ENCODE data around the gene PLCD3. TPM values are rescaled to one million over a fixed set of nuclear protein-coding genes. Genes with fewer than 3 reads are reported as not detected.
A peak's percentile ranks its signal among the peaks of the same experiment; 100 is the strongest.

The PLCD3 gene
- total RNA-seq, 1 experiment from 2014 or later, result 88.5 TPM

- no peaks in the 10 kb centered on the region for H3K9me3 ChIP-seq
- intact Hi-C loops (cut with micrococcal nuclease; ENCODE audit: unreplicated experiment), result no loop called here
- Mint-ChIP-seq H3K36me3 (ENCODE audit: insufficient read depth, unreplicated experiment) (peaks cover 96% of the 10 kb centered on the region), H3K9me3 (ENCODE audit: unreplicated experiment) (no peaks in the 10 kb centered on the region), H3K4me3 (ENCODE audit: unreplicated experiment) (peak overlapping the region; percentile 7), H3K27me3 (ENCODE audit: insufficient read depth, unreplicated experiment) (no peaks in the 10 kb centered on the region), H3K27ac (ENCODE audit: unreplicated experiment) (no peak overlapping the region), H3K4me1 (ENCODE audit: low read depth, unreplicated experiment) (peaks cover 7% of the 10 kb centered on the region)
- H3K27me3 ChIP-seq (replicated peaks; ENCODE audit: control insufficient read depth, insufficient read depth, low read length), result no peaks in the 10 kb centered on the region
- DNase-seq, result no peak
- no peak overlapping the region for H3K4me3 ChIP-seq (ENCODE audit: low read depth, low read length)
- ChIA-PET CTCF (interaction anchor here (1.6 kb wide), 1 partner anchor 32 kb away, joined by 9 read pairs; the partner anchor contains the start of gene ACBD4), POLR2A (interaction anchor here (0.6 kb wide), 1 partner anchor 159 kb away, joined by 3 read pairs; no protein-coding TSS in a partner anchor)
- peaks cover 5% of the 10 kb centered on the region; the same call in 1 of the 2 replicates for H3K4me1 ChIP-seq
- no TSS peak for BruUV-seq (replicated peaks)
- TF ChIP-seq CTCF (IDR thresholded peaks at IDR 0.05; ENCODE audit: insufficient read depth in 1 of 2, low read depth in 1 of 2, low read length in 1 of 2, severe bottlenecking in 1 of 2, unreplicated experiment in 1 of 2), result no peak
- peaks cover 3% of the 10 kb centered on the region for H3K36me3 ChIP-seq (ENCODE audit: control insufficient read depth, insufficient read depth, low read length)
Measured at GRCh38 chr17:45103269-45103795, 29.0 kb downstream of the PLCD3 start.

GRCh38 chr17:45102856-45103255, 29.5 kb downstream of the PLCD3 start:
- BruUV-seq (replicated peaks), result no TSS peak
- TF ChIP-seq CTCF (IDR thresholded peaks at IDR 0.05; ENCODE audit: insufficient read depth in 1 of 2, low read depth in 1 of 2, low read length in 1 of 2, severe bottlenecking in 1 of 2, unreplicated experiment in 1 of 2), result no peak
- Mint-ChIP-seq H3K27ac (ENCODE audit: unreplicated experiment) (peak overlapping the region; percentile 30), H3K27me3 (ENCODE audit: insufficient read depth, unreplicated experiment) (no peaks in the 10 kb centered on the region), H3K36me3 (ENCODE audit: insufficient read depth, unreplicated experiment) (peaks cover 96% of the 10 kb centered on the region), H3K9me3 (ENCODE audit: unreplicated experiment) (no peaks in the 10 kb centered on the region), H3K4me1 (ENCODE audit: low read depth, unreplicated experiment) (peaks cover 7% of the 10 kb centered on the region), H3K4me3 (ENCODE audit: unreplicated experiment) (no peak overlapping the region)
- Histone ChIP-seq H3K36me3 (ENCODE audit: control insufficient read depth, insufficient read depth, low read length) (peaks cover 3% of the 10 kb centered on the region), H3K4me1 (peaks cover 5% of the 10 kb centered on the region; the same call in 1 of the 2 replicates), H3K4me3 (ENCODE audit: low read depth, low read length) (no peak overlapping the region), H3K27me3 (replicated peaks; ENCODE audit: control insufficient read depth, insufficient read depth, low read length) (no peaks in the 10 kb centered on the region), H3K9me3 (no peaks in the 10 kb centered on the region)
- ChIA-PET CTCF (interaction anchor here (1.6 kb wide), 1 partner anchor 33 kb away, joined by 9 read pairs; the partner anchor contains the start of gene ACBD4), POLR2A (no interaction called here)
- DNase-seq, result no peak
- intact Hi-C loops (cut with micrococcal nuclease; ENCODE audit: unreplicated experiment), result no loop called here

GRCh38 chr17:45101883-45102811, 30.2 kb downstream of the PLCD3 start:
- intact Hi-C loops (cut with micrococcal nuclease; ENCODE audit: unreplicated experiment), result no loop called here
- BruUV-seq (replicated peaks), result no TSS peak
- ChIA-PET CTCF (interaction anchor here (1.6 kb wide), 1 partner anchor 33 kb away, joined by 9 read pairs; the partner anchor contains the start of gene ACBD4), POLR2A (no interaction called here)
- Mint-ChIP-seq H3K27me3 (ENCODE audit: insufficient read depth, unreplicated experiment) (no peaks in the 10 kb centered on the region), H3K9me3 (ENCODE audit: unreplicated experiment) (no peaks in the 10 kb centered on the region), H3K36me3 (ENCODE audit: insufficient read depth, unreplicated experiment) (peaks cover 96% of the 10 kb centered on the region), H3K4me3 (ENCODE audit: unreplicated experiment) (peak overlapping the region; percentile 28), H3K4me1 (ENCODE audit: low read depth, unreplicated experiment) (peaks cover 7% of the 10 kb centered on the region), H3K27ac (ENCODE audit: unreplicated experiment) (peak overlapping the region; percentile 30)
- Histone ChIP-seq H3K27me3 (replicated peaks; ENCODE audit: control insufficient read depth, insufficient read depth, low read length) (no peaks in the 10 kb centered on the region), H3K36me3 (ENCODE audit: control insufficient read depth, insufficient read depth, low read length) (peaks cover 3% of the 10 kb centered on the region), H3K4me1 (peaks cover 5% of the 10 kb centered on the region; the same call in 1 of the 2 replicates), H3K4me3 (ENCODE audit: low read depth, low read length) (no peak overlapping the region), H3K9me3 (no peaks in the 10 kb centered on the region)
- peak; percentile 45 to 62 for DNase-seq
- no peak for TF ChIP-seq CTCF (IDR thresholded peaks at IDR 0.05; ENCODE audit: insufficient read depth in 1 of 2, low read depth in 1 of 2, low read length in 1 of 2, severe bottlenecking in 1 of 2, unreplicated experiment in 1 of 2)
